Spleen (tissue), 11 donors: ENCODE results near the gene AKAP1. TPM values are rescaled to one million over a fixed set of nuclear protein-coding genes. Genes with fewer than 3 reads are reported as not detected.

ENCODE experiments used
- DNase-seq: peaks from one replicate; pipeline ENCODE4 v3.0.0-alpha.2; 2020
- H3K27ac ChIP-seq, 8 donors: fragments of 200-600 bp; sonication (generic) in 7 of 8; 1 replicate in 4 of 8; 2 replicates in 4 of 8; pipeline versions ENCODE4 v1.5.0 to v1.8.0; 2016 to 2021; ENCODE audit warnings: inconsistent platforms in 4 of 8, mild to moderate bottlenecking in 4 of 8, moderate library complexity in 1 of 8
- H3K27me3 ChIP-seq, 7 donors: fragments of 200-600 bp; sonication (generic) in 6 of 7; replicated peaks in 1 of 7; 1 replicate in 4 of 7; 2 replicates in 3 of 7; pipeline versions ENCODE4 v1.5.0 to v1.8.0; 2016 to 2021; ENCODE audit warnings: inconsistent platforms in 3 of 7, mild to moderate bottlenecking in 1 of 7
- H3K36me3 ChIP-seq, 6 donors: fragments of 200-600 bp; sonication (generic) in 5 of 6; 1 replicate in 4 of 6; 2 replicates in 2 of 6; pipeline versions ENCODE4 v1.5.0 to v1.8.0; 2016 to 2021; ENCODE audit warnings: inconsistent platforms in 2 of 6
- H3K4me1 ChIP-seq, 6 donors: fragments of 200-600 bp; sonication (generic) in 5 of 6; 1 replicate in 3 of 6; 2 replicates in 3 of 6; pipeline versions ENCODE4 v1.5.0 to v1.8.0; 2016 to 2021; ENCODE audit warnings: inconsistent platforms in 3 of 6
- H3K4me3 ChIP-seq, 8 donors: fragments of 200-600 bp; sonication (generic) in 7 of 8; 1 replicate in 4 of 8; 2 replicates in 4 of 8; pipeline versions ENCODE4 v1.5.0 to v1.8.0; 2016 to 2021; ENCODE audit warnings: inconsistent platforms in 4 of 8, mild to moderate bottlenecking in 4 of 8, moderate library complexity in 2 of 8
- H3K9me3 ChIP-seq, 8 donors: fragments of 200-600 bp; sonication (generic) in 7 of 8; 1 replicate in 4 of 8; 2 replicates in 4 of 8; pipeline versions ENCODE4 v1.5.0 to v1.8.0; 2016 to 2021; ENCODE audit warnings: inconsistent platforms in 4 of 8
- POLR2A ChIP-seq, 3 donors: fragments of 450-650 bp; IDR thresholded peaks; one replicate each; pipeline ENCODE4 v1.5.1; 2017; ENCODE audit warnings: antibody characterized with exemption in 3 of 3, mild to moderate bottlenecking in 1 of 3
- POLR2AphosphoS5 ChIP-seq, 3 donors: sonication (generic); formaldehyde crosslinking; IDR thresholded peaks; one replicate each; pipeline ENCODE4 v1.5.1; 2017; ENCODE audit warnings: antibody characterized with exemption in 3 of 3
- WGBS, 5 donors: extraction: QIAGEN DNeasy Blood & Tissue Kit in 3 of 5; methylation state at CpG; one replicate each; pipeline versions ENCODE4 v1.1.5 to v1.1.7; 2013 to 2018; 5-methylcytosine and 5-hydroxymethylcytosine counted together
- intact Hi-C: fragments of 100-400 bp; cut with DNase I; formaldehyde crosslinking; loops from one replicate; pipeline ENCODE4 v1.15.0; 2023; ENCODE audit warnings: low total_unique reads
- polyA plus RNA-seq, 3 donors: library from polyadenylated mRNA; stranded (reverse); fragments of 200-250 nt; gene quantifications; one replicate each; pipeline ENCODE4 v1.2.1, GENCODE V29; 2013
- total RNA-seq, 7 donors: library from RNA; depleted of rRNA in 3 of 7; stranded (reverse); fragments of >200 nt in 3 of 7; fragmentation: NEBNext Ultra II Directional in 4 of 7; extraction: Animal tissue kit (Norgen Biotek cat#: 25700) in 4 of 7; gene quantifications; one replicate each; pipeline versions ENCODE4 v1.1.0 to v1.2.1, GENCODE V29; 2016 to 2021
- TF ChIP-seq, protein P1 (sequence below), 11 experiments: fragments of 200-600 bp in 7 of 11; fragments of 450-650 bp in 4 of 11; sonication (generic) in 4 of 11; IDR thresholded peaks in 8 of 11; conservative IDR thresholded peaks in 3 of 11; 1 replicate in 7 of 11; 2 replicates in 4 of 11; pipeline versions ENCODE4 v1.4.0 to v1.8.0; 2016 to 2021; ENCODE audit warnings: antibody characterized with exemption in 11 of 11, inconsistent platforms in 4 of 11, mild to moderate bottlenecking in 1 of 11
- donor health status: healthy with polysubstance abuse.
- donor health status: DM: no; HTN: no; CAD: no; lungs with moderate emphysema.
- donor health status: DM: no; HTN: no; CAD: no.
- donor health status: Bipolar disorder and iron deficiency.
- donor health status: healthy.
- donor health status: DM: no; HTN: no; CAD: no.
- donor health status: DM: yes; HTN: yes; CAD: no.

The AKAP1 gene
- total and polyA plus RNA-seq, 10 donors = 6.7 to 23.9 (median 17.6) TPM

DNA sequence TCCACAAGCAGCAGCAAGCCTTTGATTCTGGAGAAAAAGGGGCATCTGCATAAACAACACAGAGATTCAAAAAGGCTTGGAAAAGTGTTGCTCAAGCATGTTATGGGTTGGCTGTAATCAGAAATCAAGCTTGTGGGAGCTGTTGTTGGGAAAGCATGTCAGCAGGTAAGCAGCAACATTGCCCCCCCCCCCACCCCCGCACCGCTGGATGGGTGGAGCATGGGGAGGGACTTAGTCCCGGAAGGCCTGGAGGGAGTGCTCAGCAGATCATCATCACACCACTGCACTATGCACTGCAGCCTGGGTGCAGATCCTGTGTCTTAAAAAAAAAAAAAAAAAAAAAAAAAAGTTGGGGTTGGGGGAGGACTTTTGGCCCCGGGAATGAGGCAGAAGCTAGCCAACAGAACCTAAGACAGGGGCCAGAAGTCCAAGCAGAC is 16.8 kb upstream of the AKAP1 start:
- Histone ChIP-seq H3K27ac (no peak overlapping the region), H3K4me1 (no peaks in the 10 kb centered on the region), H3K27me3 (peaks cover 0 to 10% (median 0%) of the 10 kb centered on the region in 7 donors), H3K9me3 (no peaks in the 10 kb centered on the region), H3K36me3 (no peaks in the 10 kb centered on the region), H3K4me3 (no peak overlapping the region)
- 28 to 50% (median 43%) methylated on average over 4 of the region's 4 CpGs for WGBS, 5 donors
- intact Hi-C loops = no loop called here
- DNase-seq = no peak
- no peak for TF ChIP-seq POLR2AphosphoS5 (IDR thresholded peaks at IDR 0.05)
- no peak for TF ChIP-seq POLR2A (IDR thresholded peaks at IDR 0.05)
- TF ChIP-seq, protein P1, sequence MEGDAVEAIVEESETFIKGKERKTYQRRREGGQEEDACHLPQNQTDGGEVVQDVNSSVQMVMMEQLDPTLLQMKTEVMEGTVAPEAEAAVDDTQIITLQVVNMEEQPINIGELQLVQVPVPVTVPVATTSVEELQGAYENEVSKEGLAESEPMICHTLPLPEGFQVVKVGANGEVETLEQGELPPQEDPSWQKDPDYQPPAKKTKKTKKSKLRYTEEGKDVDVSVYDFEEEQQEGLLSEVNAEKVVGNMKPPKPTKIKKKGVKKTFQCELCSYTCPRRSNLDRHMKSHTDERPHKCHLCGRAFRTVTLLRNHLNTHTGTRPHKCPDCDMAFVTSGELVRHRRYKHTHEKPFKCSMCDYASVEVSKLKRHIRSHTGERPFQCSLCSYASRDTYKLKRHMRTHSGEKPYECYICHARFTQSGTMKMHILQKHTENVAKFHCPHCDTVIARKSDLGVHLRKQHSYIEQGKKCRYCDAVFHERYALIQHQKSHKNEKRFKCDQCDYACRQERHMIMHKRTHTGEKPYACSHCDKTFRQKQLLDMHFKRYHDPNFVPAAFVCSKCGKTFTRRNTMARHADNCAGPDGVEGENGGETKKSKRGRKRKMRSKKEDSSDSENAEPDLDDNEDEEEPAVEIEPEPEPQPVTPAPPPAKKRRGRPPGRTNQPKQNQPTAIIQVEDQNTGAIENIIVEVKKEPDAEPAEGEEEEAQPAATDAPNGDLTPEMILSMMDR (IDR thresholded peaks at IDR 0.05 in 8 of 11, conservative IDR thresholded peaks at IDR 0.05 in 3 of 11) = no peak

DNA sequence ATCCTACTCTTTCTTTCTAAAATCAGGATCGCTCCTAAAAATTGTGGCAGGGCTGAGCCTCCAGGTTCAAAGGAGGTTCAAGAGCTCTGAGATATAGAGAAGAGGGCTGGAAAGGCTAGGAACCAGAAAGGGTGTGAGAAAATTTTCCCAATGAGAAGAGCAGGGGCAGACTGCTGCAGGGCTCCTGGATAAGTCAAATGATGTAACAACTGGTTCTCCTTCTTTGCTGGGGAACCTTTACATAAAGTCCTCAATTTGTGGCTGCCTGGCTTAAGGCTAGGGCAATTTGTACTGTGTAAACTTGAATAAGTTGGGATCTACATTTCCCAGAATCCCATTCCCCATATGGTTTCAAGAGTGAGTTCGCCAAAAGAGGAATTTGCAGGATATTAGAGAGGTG is 16.3 kb upstream of the AKAP1 start:
- H3K27ac ChIP-seq = no peak overlapping the region
- TF ChIP-seq, protein P1 (IDR thresholded peaks at IDR 0.05 in 8 of 11, conservative IDR thresholded peaks at IDR 0.05 in 3 of 11) = no peak
- TF ChIP-seq POLR2A (IDR thresholded peaks at IDR 0.05) (no peak), POLR2AphosphoS5 (IDR thresholded peaks at IDR 0.05) (no peak)
- WGBS, 5 donors = 83 to 97% (median 92%) methylated on average over 2 of the region's 2 CpGs
- no peaks in the 10 kb centered on the region for H3K9me3 ChIP-seq
- H3K4me3 ChIP-seq = no peak overlapping the region
- intact Hi-C loops = no loop called here
- H3K36me3 ChIP-seq = no peaks in the 10 kb centered on the region
- H3K4me1 ChIP-seq = no peaks in the 10 kb centered on the region
- no peak for DNase-seq
- peaks cover 0 to 10% (median 0%) of the 10 kb centered on the region in 7 donors for H3K27me3 ChIP-seq

DNA sequence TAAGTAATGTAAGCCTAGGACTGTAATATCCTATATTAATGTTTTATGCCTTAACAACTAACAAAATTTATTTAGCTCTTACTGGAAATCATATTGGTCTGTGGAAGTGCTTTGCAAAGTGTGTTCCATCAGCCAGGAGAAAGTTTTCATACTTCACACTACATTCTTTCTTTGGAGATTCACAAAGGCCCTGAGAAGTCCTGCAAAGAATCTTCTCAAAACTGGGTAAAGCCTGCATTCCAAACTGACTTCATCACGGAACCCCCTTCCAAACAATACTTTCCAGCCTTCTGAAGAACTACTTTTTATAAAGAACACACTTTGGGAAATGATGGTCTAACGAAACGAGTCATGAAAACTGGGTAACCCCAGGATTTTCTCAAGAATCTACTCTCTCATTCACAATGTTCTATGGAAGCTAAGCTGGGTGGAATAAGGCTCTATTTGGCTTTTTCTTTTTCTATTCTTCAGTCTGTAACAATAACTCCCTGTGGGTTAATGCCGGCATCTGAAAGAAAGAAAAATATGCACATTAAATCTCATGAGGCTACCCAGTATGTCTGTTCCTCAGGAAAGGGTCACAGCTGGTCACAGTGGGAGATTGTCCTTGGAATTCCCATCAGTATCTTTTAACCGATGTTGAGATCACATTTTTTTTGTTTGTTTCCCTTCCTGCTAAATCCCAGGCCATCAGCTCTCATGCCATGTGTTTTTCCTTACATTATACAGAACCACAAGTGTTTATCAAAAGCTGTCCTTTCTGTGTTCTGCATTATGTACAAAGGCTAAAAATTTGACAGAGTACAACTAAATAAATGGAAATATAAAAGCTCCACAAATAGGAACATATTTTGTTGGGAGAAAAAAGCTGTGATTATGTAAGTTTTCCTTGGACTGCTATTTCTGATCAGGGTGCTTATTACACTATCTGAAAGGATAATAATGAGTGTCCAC is 12.8 kb upstream of the AKAP1 start:
- no peaks in the 10 kb centered on the region for H3K4me1 ChIP-seq
- no peaks in the 10 kb centered on the region for H3K36me3 ChIP-seq
- H3K27ac ChIP-seq = no peak overlapping the region
- no peaks in the 10 kb centered on the region for H3K9me3 ChIP-seq
- 64 to 84% (median 76%) methylated on average over 5 of the region's 5 CpGs for WGBS, 5 donors
- no peaks in the 10 kb centered on the region for H3K27me3 ChIP-seq
- DNase-seq = no peak
- no peak overlapping the region for H3K4me3 ChIP-seq
- TF ChIP-seq POLR2AphosphoS5 (IDR thresholded peaks at IDR 0.05) (no peak), POLR2A (IDR thresholded peaks at IDR 0.05) (no peak)
- TF ChIP-seq, protein P1 (IDR thresholded peaks at IDR 0.05 in 8 of 11, conservative IDR thresholded peaks at IDR 0.05 in 3 of 11) = no peak
- intact Hi-C loops = no loop called here

DNA sequence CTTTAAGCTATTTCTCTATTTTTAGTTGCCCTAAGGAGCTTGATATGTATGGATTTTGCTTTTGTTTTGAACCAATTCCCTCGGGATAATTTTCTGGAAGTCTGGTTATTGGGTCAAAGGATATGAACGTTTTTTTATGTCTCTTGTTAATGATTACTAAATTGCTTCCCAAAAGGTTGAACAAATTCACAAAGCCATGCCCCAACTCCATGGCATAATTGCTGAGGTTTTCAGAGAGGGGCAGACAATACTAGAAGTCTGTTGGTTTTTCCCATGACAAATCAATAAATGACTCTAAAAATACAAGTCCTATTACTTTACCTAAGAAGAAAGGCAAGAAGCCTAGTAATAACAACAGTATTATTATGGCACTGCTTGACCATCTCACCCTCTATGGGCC is 11.4 kb upstream of the AKAP1 start:
- TF ChIP-seq POLR2AphosphoS5 (IDR thresholded peaks at IDR 0.05) (no peak), POLR2A (IDR thresholded peaks at IDR 0.05) (no peak)
- TF ChIP-seq, protein P1 (IDR thresholded peaks at IDR 0.05 in 8 of 11, conservative IDR thresholded peaks at IDR 0.05 in 3 of 11) = no peak
- 74 to 84% (median 79%) methylated on average over 2 of the region's 2 CpGs for WGBS, 5 donors
- H3K27me3 ChIP-seq = no peaks in the 10 kb centered on the region
- H3K27ac ChIP-seq = no peak overlapping the region
- DNase-seq = no peak
- no peak overlapping the region for H3K4me3 ChIP-seq
- no peaks in the 10 kb centered on the region for H3K36me3 ChIP-seq
- H3K4me1 ChIP-seq = no peaks in the 10 kb centered on the region
- no peaks in the 10 kb centered on the region for H3K9me3 ChIP-seq
- intact Hi-C loops = no loop called here
